Colonic mucosa (tissue), 4 donors: ENCODE measurements around the gene SMOC1. TPM values are rescaled to one million over a fixed set of nuclear protein-coding genes. Genes with fewer than 3 reads are reported as not detected.

Experiments
- DNase-seq: peaks from one replicate; pipeline ENCODE4 v3.0.0-alpha.2; 2020
- H3K27ac ChIP-seq: fragments of 200-600 bp; one replicate; pipeline ENCODE4 v1.8.0; 2021
- H3K27me3 ChIP-seq: fragments of 200-600 bp; one replicate; pipeline ENCODE4 v1.8.0; 2021
- H3K36me3 ChIP-seq: fragments of 200-600 bp; one replicate; pipeline ENCODE4 v1.8.0; 2021
- H3K4me1 ChIP-seq: fragments of 200-600 bp; one replicate; pipeline ENCODE4 v1.8.0; 2021; ENCODE audit warnings: mild to moderate bottlenecking
- H3K4me3 ChIP-seq: fragments of 200-600 bp; one replicate; pipeline ENCODE4 v1.8.0; 2021
- H3K9ac ChIP-seq, 2 donors: one replicate each; pipeline ENCODE4 v1.7.0; 2013; ENCODE audit warnings: control low read depth in 2 of 2, low read depth in 2 of 2, low read length in 2 of 2
- H3K9me3 ChIP-seq: fragments of 200-600 bp; one replicate; pipeline ENCODE4 v1.8.0; 2021
- CTCF ChIP-seq: fragments of 200-600 bp; IDR thresholded peaks from one replicate; pipeline ENCODE4 v1.8.0; 2022; ENCODE audit warnings: antibody characterized with exemption, mild to moderate bottlenecking
- intact Hi-C: fragments of 100-400 bp; cut with DNase I; formaldehyde crosslinking; loops from one replicate; pipeline ENCODE4 v1.14.1; 2022
- total RNA-seq, 2 donors: library from RNA; stranded (reverse); fragmentation: NEBNext Ultra II Directional in 1 of 2; extraction: Animal tissue kit (Norgen Biotek cat#: 25700) in 1 of 2; gene quantifications; one replicate each; pipeline ENCODE4 v1.2.1, GENCODE V29; 2021
- donor health status: healthy.
- donor health status: DM: no; HTN: no; CAD: no.
- donor health status: DM: no; HTN: no; CAD: no.

The SMOC1 gene
- total RNA-seq, 2 donors from 2014 or later: 0.50 to 0.67 TPM

DNA sequence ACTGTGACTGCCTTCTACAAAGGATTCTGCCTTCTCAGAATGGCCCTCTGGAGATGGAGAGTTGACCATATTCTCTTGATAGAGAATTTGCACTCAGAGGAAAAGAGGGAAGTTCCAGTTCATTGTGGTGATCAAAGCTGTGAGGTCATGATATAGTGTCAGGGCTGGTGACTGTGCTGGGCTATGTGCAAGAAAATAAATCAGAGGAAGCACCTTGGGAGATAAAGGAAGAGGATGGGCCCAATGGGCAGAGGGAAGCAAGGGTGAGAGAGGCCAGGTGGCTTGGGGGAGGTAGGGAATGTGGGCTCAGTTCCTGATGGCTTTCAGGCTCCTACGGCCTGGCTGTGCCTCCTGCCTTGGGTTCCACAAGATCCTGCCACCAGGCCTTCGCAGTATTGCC, 163.8 kb downstream of the SMOC1 start:
- intact Hi-C loops: loop anchor here (5.0 kb wide), 1 partner anchor 34 kb away; no protein-coding TSS in a partner anchor
- H3K27me3 ChIP-seq: no peaks in the 10 kb centered on the region
- H3K9ac ChIP-seq: no peak overlapping the region
- no peaks in the 10 kb centered on the region for H3K9me3 ChIP-seq
- no peak for TF ChIP-seq CTCF
- H3K4me3 ChIP-seq: no peak overlapping the region
- DNase-seq: no peak
- no peak overlapping the region for H3K27ac ChIP-seq
- no peaks in the 10 kb centered on the region for H3K4me1 ChIP-seq
- no peaks in the 10 kb centered on the region for H3K36me3 ChIP-seq

DNA sequence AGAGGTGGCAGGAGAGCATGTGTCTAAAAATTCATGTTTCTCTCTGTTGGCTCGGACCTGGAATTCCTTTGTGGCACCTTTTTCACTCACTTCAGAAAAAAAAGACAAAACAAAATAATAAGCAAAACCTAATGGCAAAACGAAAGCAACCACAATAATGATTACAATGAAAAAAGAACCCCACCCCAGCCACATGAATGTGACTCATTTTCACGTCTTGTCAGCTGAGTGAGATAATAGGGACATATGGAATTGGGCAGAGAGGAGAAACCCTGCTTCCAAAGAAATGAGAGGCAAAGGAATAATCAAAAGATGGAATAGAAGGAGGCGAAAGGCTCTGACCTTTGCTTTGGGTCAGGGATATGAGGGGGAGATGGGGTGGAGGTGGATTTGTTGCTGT, 166.1 kb downstream of the SMOC1 start:
- no peaks in the 10 kb centered on the region for H3K9me3 ChIP-seq
- H3K4me3 ChIP-seq: no peak overlapping the region
- H3K36me3 ChIP-seq: no peaks in the 10 kb centered on the region
- H3K27me3 ChIP-seq: no peaks in the 10 kb centered on the region
- no peak overlapping the region for H3K27ac ChIP-seq
- H3K9ac ChIP-seq: no peak overlapping the region
- intact Hi-C loops: no loop called here
- no peak for DNase-seq
- TF ChIP-seq CTCF: no peak
- no peaks in the 10 kb centered on the region for H3K4me1 ChIP-seq

GRCh38 chr14:70045844-70046535, 166.8 kb downstream of the SMOC1 start:
- TF ChIP-seq CTCF: peak; percentile 77
- H3K36me3 ChIP-seq: no peaks in the 10 kb centered on the region
- H3K4me3 ChIP-seq: no peak overlapping the region
- no peak overlapping the region for H3K9ac ChIP-seq
- no peaks in the 10 kb centered on the region for H3K4me1 ChIP-seq
- intact Hi-C loops: no loop called here
- no peak overlapping the region for H3K27ac ChIP-seq
- H3K9me3 ChIP-seq: no peaks in the 10 kb centered on the region
- no peaks in the 10 kb centered on the region for H3K27me3 ChIP-seq
- peak; percentile 85 for DNase-seq

DNA sequence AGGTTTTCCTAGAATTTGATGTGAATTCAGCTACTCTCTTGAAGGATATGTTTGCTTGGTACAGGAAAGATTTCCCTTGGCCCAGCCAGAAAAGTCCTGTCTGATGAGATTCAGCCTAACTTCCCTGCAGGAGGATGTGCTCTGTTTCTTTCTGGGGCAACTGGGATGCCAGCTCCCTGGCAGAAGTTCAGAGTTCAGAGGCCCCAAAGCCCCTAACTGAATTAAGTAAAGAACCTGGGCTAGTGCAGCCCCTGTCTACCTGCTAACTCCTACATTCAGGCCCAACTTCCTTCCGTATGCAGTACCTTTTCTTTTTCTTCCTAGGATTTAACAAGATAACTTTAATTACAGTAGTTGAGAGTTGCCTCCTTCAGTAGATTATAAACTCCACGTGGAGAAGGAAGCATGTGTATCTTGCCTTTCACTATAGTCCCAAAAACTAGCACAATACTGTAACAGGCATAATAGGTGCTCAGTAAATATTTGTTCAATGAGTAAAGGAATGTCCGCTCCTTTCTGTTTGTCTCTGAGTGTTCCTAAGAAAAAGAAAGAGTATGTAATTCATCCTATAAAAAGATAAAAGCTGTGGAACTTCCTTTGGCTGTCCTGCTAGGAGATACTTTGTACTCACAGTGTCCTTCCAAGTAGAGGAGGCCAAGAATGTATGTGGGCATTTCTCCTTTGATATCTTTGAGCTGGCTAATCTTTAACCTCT, 168.5 kb downstream of the SMOC1 start:
- H3K9me3 ChIP-seq: no peaks in the 10 kb centered on the region
- TF ChIP-seq CTCF: no peak
- intact Hi-C loops: no loop called here
- no peaks in the 10 kb centered on the region for H3K27me3 ChIP-seq
- H3K4me3 ChIP-seq: no peak overlapping the region
- H3K4me1 ChIP-seq: no peaks in the 10 kb centered on the region
- DNase-seq: no peak
- H3K36me3 ChIP-seq: no peaks in the 10 kb centered on the region
- no peak overlapping the region for H3K27ac ChIP-seq
- no peak overlapping the region for H3K9ac ChIP-seq

DNA sequence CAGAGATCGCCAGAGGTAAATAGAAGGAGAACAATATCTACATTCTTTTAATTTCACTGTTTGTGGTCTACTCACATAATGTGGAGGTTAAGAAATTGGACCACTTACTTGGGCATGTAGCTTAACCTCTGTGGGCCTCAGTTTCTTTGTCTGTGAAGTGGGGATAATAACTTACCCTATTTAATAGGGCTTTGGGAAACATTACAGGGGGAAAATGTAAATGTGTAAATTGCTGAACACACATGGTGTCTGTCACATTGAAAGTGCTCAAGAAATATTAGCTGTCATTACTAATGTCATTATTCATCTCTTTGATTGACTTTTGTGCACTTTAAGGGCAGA, 169.1 kb downstream of the SMOC1 start:
- Histone ChIP-seq H3K9ac (no peak overlapping the region), H3K36me3 (no peaks in the 10 kb centered on the region), H3K27me3 (no peaks in the 10 kb centered on the region), H3K4me1 (no peaks in the 10 kb centered on the region), H3K4me3 (no peak overlapping the region), H3K9me3 (no peaks in the 10 kb centered on the region), H3K27ac (no peak overlapping the region)
- no peak for DNase-seq
- intact Hi-C loops: no loop called here
- no peak for TF ChIP-seq CTCF
